Testis (tissue), 2 donors: Measurements from ENCODE around the gene IRAG1.

Experiments used
- CTCF ChIP-seq, 3 experiments: fragments of 450-650 bp in 2 of 3; fragments of 200-600 bp in 1 of 3; sonication (generic) in 1 of 3; IDR thresholded peaks; one replicate each; pipeline ENCODE4 v1.5.1; 2016 to 2019; ENCODE audit warnings: antibody characterized with exemption in 3 of 3, mild to moderate bottlenecking in 2 of 3, moderate library complexity in 1 of 3
- POLR2A ChIP-seq: fragments of 450-650 bp; IDR thresholded peaks from one replicate; pipeline ENCODE4 v1.6.1; 2017; ENCODE audit warnings: antibody characterized with exemption, mild to moderate bottlenecking, moderate library complexity

GRCh38 chr11:10735481-10736475 is 42.2 kb upstream of the IRAG1 start:
- no peak for TF ChIP-seq POLR2A
- TF ChIP-seq CTCF (IDR thresholded peaks at IDR 0.05), result peak; percentile 97 to 99 (median 98)
